Stimulated activated CD4-positive, alpha-beta T cell treated with anti-CD3 and anti-CD28 coated beads, Interleukin-12 subunit alpha, Interleukin-12 subunit beta, amount 100 ng/mL, for 24 hours (primary cell): ENCODE data around the gene MYDGF.

Experiments
- DNase-seq, 2 experiments: peaks; one replicate each; pipeline ENCODE4 v3.0.0-alpha.2; 2020; ENCODE audit warnings: low read depth in 2 of 2

The MYDGF gene

GRCh38 chr19:4675346-4675745 lies 5.2 kb upstream of the MYDGF start:
- no peak for DNase-seq

- no peak for DNase-seq
These were observed 3.6 kb upstream of the MYDGF start for GRCh38 chr19:4673726-4674125.

- DNase-seq: no peak
These were observed 3.1 kb upstream of the MYDGF start for GRCh38 chr19:4673216-4673615.

GRCh38 chr19:4671185-4671851 lies 1.2 kb upstream of the MYDGF start:
- no peak for DNase-seq

GRCh38 chr19:4664642-4665041 lies 5.5 kb downstream of the MYDGF start:
- no peak for DNase-seq

GRCh38 chr19:4662812-4663211 lies 7.3 kb downstream of the MYDGF start:
- DNase-seq: no peak

GRCh38 chr19:4662020-4662695 lies 8.0 kb downstream of the MYDGF start:
- no peak for DNase-seq

- no peak for DNase-seq
These were observed 9.1 kb downstream of the MYDGF start for GRCh38 chr19:4660993-4661392.

GRCh38 chr19:4660181-4660791 lies 9.9 kb downstream of the MYDGF start:
- no peak for DNase-seq

- no peak for DNase-seq
These were observed 12.3 kb downstream of the MYDGF start for GRCh38 chr19:4657835-4658234.

- DNase-seq: no peak
These were observed 12.9 kb downstream of the MYDGF start for GRCh38 chr19:4657262-4657661.

- DNase-seq: no peak
These were observed 14.0 kb downstream of the MYDGF start for GRCh38 chr19:4656102-4656501.

- no peak for DNase-seq
These were observed 15.4 kb downstream of the MYDGF start for GRCh38 chr19:4654437-4655361.

- no peak for DNase-seq
These were observed 16.2 kb downstream of the MYDGF start for GRCh38 chr19:4653793-4654436.

- no peak for DNase-seq
These were observed 18.1 kb downstream of the MYDGF start for GRCh38 chr19:4652075-4652474.

- no peak for DNase-seq
These were observed 20.0 kb downstream of the MYDGF start for GRCh38 chr19:4650159-4650558.

- no peak for DNase-seq
These were observed 20.6 kb downstream of the MYDGF start for GRCh38 chr19:4649392-4650047.

GRCh38 chr19:4647676-4648644 lies 22.2 kb downstream of the MYDGF start:
- no peak for DNase-seq

- DNase-seq: no peak
These were observed 24.4 kb downstream of the MYDGF start for GRCh38 chr19:4645718-4646117.

- DNase-seq: no peak
These were observed 27.5 kb downstream of the MYDGF start for GRCh38 chr19:4642625-4643024.
